ENCODE data around the gene DUOXA1. TPM values are rescaled to one million over a fixed set of nuclear protein-coding genes. Genes with fewer than 3 reads are reported as not detected.
"Not testable (repeated sequence)": the region's sequence is repeated elsewhere in the genome, so short reads cannot be mapped to it uniquely, and the experiment has no call there.

Gene DUOXA1
- total RNA-seq, 1 donor from 2014 or later = not detected

GRCh38 chr15:45083223-45083622 is 46.5 kb downstream of the DUOXA1 start:
- no peak for TF ChIP-seq CTCF (conservative IDR thresholded peaks at IDR 0.05)
- Mint-ChIP-seq H3K9me3 (no peaks in the 10 kb centered on the region), H3K27ac (ENCODE audit: unreplicated experiment) (no peak overlapping the region), H3K4me1 (no peaks in the 10 kb centered on the region), H3K4me3 (no peak overlapping the region), H3K36me3 (ENCODE audit: low read depth) (no peaks in the 10 kb centered on the region), H3K27me3 (ENCODE audit: low read depth) (peaks cover 22% of the 10 kb centered on the region)
- no peak for DNase-seq (ENCODE audit: low read depth, low spot score)

DNA sequence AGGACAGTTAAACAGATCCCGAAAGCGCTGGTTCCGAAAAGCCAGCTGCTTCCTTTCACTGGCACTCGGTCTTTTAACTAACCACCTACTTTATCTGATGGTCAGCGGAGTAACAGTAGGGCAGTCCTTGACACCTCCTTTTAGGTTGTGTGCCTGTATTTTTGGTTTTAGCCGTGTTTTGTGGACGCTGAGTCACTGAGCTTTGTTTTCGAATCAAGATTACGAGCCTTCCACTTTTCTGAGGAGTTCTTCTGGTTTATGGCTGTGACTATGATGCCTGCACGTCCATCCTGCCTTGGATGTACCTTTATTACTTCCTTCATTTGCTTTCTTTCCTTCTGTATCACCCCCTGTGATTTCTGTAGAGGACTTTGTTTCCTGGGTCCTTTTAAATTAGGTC is 47.3 kb downstream of the DUOXA1 start:
- not testable (repeated sequence) for H3K4me3 Mint-ChIP-seq; H3K4me1 Mint-ChIP-seq; DNase-seq (ENCODE audit: low read depth, low spot score); H3K9me3 Mint-ChIP-seq; H3K27ac Mint-ChIP-seq (ENCODE audit: unreplicated experiment); H3K36me3 Mint-ChIP-seq (ENCODE audit: low read depth)
- peaks cover 17% of the 10 kb centered on the region for H3K27me3 Mint-ChIP-seq (ENCODE audit: low read depth)

DNA sequence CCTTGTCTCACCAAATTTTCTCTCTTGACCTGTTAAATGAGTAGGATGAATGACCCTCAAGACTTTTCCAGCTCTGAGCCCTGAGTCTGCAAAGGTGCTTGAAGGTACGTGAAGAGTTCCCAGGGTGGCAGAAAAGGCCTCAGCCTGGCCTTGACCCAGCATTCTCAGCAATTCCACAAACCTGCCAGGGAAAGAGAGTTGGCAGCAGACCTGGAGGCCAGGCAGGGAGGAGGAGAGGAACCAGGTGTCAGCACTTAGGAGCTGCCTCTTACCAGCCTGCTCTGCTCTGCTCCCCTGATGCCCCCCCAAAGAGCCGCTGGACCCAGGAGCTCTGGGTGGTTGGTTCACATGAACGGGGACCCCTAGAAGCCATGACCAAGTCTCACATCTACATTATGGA is 49.1 kb downstream of the DUOXA1 start:
- not testable (repeated sequence) for H3K27ac Mint-ChIP-seq (ENCODE audit: unreplicated experiment); DNase-seq (ENCODE audit: low read depth, low spot score); H3K9me3 Mint-ChIP-seq; H3K4me3 Mint-ChIP-seq; H3K36me3 Mint-ChIP-seq (ENCODE audit: low read depth); H3K4me1 Mint-ChIP-seq
- H3K27me3 Mint-ChIP-seq (ENCODE audit: low read depth) = peaks cover 12% of the 10 kb centered on the region

DNA sequence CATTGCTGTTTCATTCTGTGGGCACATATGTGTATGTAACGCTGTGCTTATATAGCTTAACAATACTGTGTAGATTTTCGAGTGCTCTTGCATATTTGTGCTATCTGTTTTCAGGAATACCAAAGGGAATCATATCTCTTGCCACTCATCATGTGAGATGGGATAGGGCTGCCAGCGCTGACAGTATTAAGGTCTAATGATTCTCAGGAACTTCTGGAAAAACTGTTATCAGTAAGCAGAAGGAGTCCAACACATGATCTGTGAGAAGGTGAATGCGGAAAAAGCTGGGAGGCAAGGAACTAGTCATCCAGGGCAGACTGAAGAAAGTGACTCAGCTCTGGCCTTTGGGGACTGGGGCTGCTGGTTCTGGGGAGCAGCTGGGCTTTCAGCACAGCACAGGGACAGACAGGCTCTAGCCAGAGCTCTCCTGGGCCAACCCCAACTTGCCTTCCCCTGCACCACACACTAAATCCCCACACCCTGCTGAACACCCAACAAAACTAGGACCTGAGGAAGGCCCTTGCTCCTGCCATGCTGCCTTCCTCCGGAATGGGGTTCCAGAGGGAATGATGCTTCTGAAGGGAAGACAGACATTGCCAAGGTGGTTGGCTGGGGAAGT is 49.9 kb downstream of the DUOXA1 start:
- H3K36me3 Mint-ChIP-seq (ENCODE audit: low read depth); DNase-seq (ENCODE audit: low read depth, low spot score); H3K9me3 Mint-ChIP-seq; H3K27me3 Mint-ChIP-seq (ENCODE audit: low read depth); H3K27ac Mint-ChIP-seq (ENCODE audit: unreplicated experiment); H3K4me1 Mint-ChIP-seq; H3K4me3 Mint-ChIP-seq: not testable (repeated sequence)

- H3K36me3 Mint-ChIP-seq (ENCODE audit: low read depth); DNase-seq (ENCODE audit: low read depth, low spot score): not testable (repeated sequence)
Measured at GRCh38 chr15:45079201-45079600, 50.5 kb downstream of the DUOXA1 start.

GRCh38 chr15:45077391-45077790 is 52.3 kb downstream of the DUOXA1 start:
- not testable (repeated sequence) for H3K9me3 Mint-ChIP-seq; H3K27me3 Mint-ChIP-seq (ENCODE audit: low read depth); DNase-seq (ENCODE audit: low read depth, low spot score); H3K4me3 Mint-ChIP-seq; H3K36me3 Mint-ChIP-seq (ENCODE audit: low read depth); H3K27ac Mint-ChIP-seq (ENCODE audit: unreplicated experiment); H3K4me1 Mint-ChIP-seq

More at GRCh38 chr15:45079201-45079600, 50.5 kb downstream of the DUOXA1 start:
- H3K4me1 Mint-ChIP-seq; H3K27me3 Mint-ChIP-seq (ENCODE audit: low read depth); H3K27ac Mint-ChIP-seq (ENCODE audit: unreplicated experiment); H3K4me3 Mint-ChIP-seq; H3K9me3 Mint-ChIP-seq: not testable (repeated sequence)

GRCh38 chr15:45075440-45076320 is 54.0 kb downstream of the DUOXA1 start:
- not testable (repeated sequence) for H3K9me3 Mint-ChIP-seq; H3K4me1 Mint-ChIP-seq; H3K27me3 Mint-ChIP-seq (ENCODE audit: low read depth); H3K27ac Mint-ChIP-seq (ENCODE audit: unreplicated experiment); DNase-seq (ENCODE audit: low read depth, low spot score); H3K36me3 Mint-ChIP-seq (ENCODE audit: low read depth); H3K4me3 Mint-ChIP-seq

GRCh38 chr15:45073602-45074001 is 56.1 kb downstream of the DUOXA1 start:
- H3K9me3 Mint-ChIP-seq; DNase-seq (ENCODE audit: low read depth, low spot score); H3K4me1 Mint-ChIP-seq; H3K36me3 Mint-ChIP-seq (ENCODE audit: low read depth); H3K4me3 Mint-ChIP-seq; H3K27ac Mint-ChIP-seq (ENCODE audit: unreplicated experiment); H3K27me3 Mint-ChIP-seq (ENCODE audit: low read depth): not testable (repeated sequence)

DNA sequence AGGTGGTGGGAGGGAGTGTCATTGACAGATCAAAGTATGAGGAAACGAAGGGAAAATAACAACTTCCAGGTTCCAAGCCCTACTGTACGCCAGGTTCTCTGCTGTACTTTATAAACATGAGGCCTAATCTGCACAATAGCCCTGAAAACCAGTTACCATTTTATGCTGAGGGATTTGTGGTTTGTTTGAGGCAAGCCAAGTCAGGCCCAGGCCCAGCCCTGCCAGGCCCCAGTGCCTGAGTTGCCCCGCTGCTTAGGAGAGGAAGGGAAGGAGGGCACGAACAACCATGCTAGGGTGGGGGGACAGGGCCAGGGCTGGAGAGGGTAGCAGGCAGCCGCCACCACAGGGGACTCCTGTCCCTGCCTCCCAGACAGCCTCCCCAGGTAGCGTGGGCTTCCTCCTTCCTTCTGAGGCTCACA is 59.7 kb downstream of the DUOXA1 start:
- not testable (repeated sequence) for H3K4me3 Mint-ChIP-seq; H3K9me3 Mint-ChIP-seq; H3K27me3 Mint-ChIP-seq (ENCODE audit: low read depth); DNase-seq (ENCODE audit: low read depth, low spot score); H3K4me1 Mint-ChIP-seq; H3K27ac Mint-ChIP-seq (ENCODE audit: unreplicated experiment)
- peaks cover 13% of the 10 kb centered on the region for H3K36me3 Mint-ChIP-seq (ENCODE audit: low read depth)

Other genes starting within 250 kb of the DUOXA1 start
- gene TERB2, start 173.2 kb downstream of the DUOXA1 start, total RNA-seq = not detected in 2 replicates
- gene SORD, start 106.7 kb downstream of the DUOXA1 start, total RNA-seq = 54.8 and 58.2 TPM in 2 replicates
- gene DUOX2, start 15.7 kb downstream of the DUOXA1 start, total RNA-seq = 0.02 TPM in 1 of 2 replicates, not detected in the other
- not detected in 2 replicates for gene DUOXA2, start 15.6 kb downstream of the DUOXA1 start, total RNA-seq
- gene DUOX1, start 115 bp upstream of the DUOXA1 start, total RNA-seq = not detected in 2 replicates
- 55.0 and 59.0 TPM in 2 replicates for gene SHF, start 58.1 kb upstream of the DUOXA1 start, total RNA-seq
- gene SLC28A2, start 122.4 kb upstream of the DUOXA1 start, total RNA-seq = not detected in 2 replicates
- 9.7 and 10.7 TPM in 2 replicates for gene GATM, start 248.7 kb upstream of the DUOXA1 start, total RNA-seq